ENCODE data around the gene ANKRD22.
A peak's percentile ranks its signal among the peaks of the same experiment; 100 is the strongest.

Gene ANKRD22

DNA sequence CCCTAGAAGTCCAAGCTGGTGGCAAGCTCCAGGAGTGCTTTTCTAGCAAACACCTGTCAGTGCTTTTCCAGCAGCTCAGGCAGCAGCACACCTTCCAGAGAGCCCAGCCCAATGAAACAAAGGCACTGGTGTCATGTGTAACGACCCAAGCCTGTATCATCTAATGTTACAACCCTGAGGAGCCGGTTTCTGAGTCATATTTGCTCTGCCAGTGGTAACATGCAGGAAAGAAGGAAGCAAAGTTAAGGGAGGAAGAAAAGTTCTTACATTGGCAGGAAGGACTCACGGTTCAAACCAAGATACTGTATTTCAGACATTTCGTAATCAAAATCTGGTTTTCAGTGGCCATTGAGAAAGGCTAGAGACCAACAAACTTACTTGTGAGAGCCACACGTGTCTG is at the start of gene ANKRD22:
Gene ANKRD22, minus strand, starts transcription at position 139 of the 400 bp plus-strand sequence. CDS start 237 bp downstream, outside the sequence.
- DNase-seq (ENCODE audit: low read depth) = peak; percentile 20

DNA sequence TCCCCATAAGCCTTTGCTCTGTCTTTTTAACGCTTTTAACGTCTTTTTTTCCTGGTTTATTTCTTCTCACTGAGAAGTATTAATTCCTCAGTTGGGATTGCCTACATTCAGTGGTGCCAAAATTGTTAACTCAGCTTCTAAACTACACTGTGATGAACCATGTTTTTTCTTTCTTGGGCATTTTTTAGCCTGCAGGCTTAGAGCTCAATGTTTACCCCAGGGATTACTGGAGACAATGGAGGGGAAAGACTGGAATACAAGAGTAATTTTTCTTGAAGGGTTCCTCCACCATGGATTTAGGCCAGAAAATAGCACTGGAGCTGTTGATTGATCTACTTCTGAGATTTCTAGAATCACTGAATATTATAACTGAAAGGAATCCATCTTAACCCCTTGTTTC is 48.2 kb upstream of the ANKRD22 start:
- no peak for DNase-seq (ENCODE audit: low read depth)

DNA sequence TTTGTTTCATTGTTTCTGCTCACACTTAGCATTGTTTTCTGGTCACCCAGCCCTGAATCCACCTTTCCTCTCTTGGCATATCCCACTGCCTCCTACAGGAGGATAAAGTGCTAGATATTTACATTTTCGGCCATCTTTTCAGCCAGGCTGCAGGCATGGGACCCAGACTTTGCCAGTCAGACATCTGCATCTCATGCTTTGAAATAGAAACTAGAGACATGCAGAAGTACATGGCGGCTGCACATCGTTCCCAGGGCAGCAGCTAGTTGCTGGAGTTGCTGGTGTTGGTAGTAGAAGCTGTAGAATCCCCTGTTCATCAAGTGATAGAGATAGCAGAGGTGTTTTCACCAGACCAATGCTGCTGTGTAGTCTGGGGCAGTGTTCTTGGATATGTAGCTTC is 47.1 kb upstream of the ANKRD22 start:
- DNase-seq (ENCODE audit: low read depth) = no peak

DNA sequence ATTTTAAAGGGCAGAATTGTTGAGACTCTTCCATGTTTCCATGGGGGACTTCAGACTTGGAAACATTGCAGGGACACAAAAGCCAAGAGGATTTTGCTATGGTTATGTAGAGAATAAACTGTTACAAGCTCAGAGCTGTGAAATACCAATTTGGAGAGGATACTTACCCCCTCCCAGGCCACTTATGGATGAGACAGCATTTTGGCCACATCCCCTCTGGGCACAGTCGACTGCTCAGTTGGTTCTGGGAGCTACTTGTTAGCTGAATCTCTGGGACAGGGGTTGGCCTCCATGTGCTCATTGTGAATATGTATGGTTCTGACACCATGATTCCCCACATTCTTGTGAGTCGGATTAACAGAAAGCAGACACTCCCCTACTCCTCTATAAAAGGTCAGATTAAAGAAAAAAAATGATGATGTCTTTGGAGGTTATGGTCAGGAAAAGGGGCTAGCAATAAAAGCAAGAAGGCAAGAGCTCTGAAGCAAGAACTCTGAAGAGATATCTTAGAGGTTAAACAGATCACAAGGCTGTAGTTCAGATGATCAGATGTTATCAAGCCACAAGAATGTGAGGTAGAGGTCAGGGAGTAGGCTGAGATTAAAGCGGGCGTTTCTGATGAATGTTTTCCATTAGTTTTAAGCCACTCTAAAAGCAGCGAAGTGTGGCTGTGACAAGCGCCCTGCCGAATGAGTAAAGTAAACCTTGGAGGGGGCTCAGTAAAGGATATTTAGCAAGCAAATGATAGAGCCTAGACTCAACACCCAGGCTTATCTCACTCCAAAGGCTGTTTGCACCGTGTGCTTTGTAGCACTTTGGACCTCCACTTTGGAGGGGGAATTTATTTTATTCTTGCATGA is 45.6 kb upstream of the ANKRD22 start:
- no peak for DNase-seq (ENCODE audit: low read depth)

DNA sequence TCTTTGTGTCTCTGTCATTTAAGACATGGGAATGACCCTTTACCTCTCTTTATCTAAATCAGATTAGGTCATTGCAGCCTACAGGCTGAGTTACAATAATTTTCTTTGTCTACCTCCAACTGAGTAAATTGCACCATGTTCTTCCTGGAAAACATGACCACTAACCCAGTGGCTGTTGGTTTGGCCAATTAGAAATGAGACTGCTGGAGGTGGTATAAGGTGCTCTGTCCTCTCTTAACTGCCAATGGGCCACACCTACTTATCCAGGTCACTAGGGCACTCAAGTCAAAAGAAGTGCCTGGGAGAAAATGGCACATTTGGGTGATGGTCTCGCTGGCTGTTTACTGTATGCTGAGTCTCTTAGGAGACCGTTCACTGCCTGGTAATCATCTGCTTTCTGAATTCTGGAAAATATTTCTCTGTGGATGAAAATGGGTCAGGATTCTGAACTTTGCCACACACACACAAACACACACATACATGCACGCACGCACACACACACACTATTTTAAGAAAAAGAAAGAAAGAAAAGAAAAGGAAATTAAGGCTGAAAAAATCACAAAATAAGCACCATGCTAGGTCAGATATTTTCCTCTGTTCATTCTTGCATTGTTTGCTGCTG is 44.8 kb upstream of the ANKRD22 start:
- DNase-seq (ENCODE audit: low read depth) = no peak

DNA sequence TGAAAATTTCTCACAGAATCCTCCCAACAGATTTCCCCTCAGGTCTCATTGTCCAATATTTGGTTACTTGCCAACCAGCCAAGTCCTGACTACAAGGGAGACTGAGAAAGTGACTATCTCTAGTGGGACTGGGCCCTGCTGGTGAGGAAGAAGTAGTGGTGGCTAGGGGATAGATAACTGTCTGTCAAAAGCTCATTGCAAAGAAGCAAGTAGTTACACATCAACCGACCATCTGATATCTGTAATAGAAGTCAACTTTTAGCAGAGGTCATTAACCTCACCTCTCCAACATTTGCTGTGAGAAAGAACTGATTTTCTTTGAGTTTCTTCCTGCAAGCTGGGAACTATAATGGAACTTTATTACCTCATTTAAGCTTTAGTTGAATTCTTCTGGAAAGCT is 43.6 kb upstream of the ANKRD22 start:
- DNase-seq (ENCODE audit: low read depth) = no peak

DNA sequence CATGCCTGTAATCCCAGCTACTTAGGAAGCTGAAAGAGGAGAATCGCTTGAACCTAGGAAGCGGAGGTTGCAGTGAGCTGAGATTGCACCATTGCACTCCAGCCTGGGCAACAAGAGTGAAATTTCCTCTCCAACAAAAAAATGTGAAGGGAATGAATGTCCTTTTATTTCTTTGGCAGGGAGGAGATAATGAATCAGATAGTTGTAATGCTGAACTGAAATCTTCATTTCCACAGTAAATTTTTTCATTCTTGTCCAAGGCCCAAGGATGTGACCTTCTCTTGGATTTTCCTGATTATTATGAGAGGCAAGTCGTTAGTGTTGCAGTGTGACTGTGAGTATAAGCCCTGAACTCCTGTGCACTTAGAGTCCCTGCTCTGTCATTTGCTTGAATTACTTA is 42.0 kb upstream of the ANKRD22 start:
- no peak for DNase-seq (ENCODE audit: low read depth)

DNA sequence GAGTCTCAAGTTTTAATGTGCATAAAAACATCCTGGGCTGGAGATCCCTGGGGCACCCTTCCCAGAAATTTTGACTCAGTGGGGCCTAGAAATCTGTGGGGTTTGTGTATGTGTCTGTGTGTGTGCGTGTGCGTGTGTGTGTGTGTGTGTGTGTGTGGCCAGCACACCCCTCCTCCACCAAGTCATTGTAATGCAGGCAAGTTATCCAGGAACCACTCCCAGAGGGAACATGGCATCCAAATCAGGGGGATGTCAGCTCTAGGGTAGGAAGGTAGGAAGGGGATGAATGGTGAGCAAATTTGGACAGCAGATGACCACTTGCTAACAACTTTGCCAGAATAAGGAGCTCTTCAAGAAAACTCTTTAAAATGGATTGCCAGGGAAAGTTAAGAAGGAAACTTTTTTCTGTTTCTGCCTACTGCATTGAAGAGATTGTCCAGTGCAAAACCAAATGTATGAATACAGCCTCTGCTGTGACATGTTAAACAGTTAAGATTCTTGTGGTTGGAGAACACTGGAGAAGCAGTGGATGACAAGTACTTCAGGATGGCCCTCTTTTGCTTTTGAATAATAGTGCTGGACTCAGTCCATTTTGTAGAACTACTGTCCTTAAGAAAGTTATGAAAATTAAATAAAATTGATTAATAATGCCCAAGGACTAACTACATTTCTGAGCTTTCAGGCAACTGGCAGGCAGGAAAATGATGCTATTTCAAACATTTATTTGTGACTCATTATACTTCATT is 40.8 kb upstream of the ANKRD22 start:
- DNase-seq (ENCODE audit: low read depth) = no peak

DNA sequence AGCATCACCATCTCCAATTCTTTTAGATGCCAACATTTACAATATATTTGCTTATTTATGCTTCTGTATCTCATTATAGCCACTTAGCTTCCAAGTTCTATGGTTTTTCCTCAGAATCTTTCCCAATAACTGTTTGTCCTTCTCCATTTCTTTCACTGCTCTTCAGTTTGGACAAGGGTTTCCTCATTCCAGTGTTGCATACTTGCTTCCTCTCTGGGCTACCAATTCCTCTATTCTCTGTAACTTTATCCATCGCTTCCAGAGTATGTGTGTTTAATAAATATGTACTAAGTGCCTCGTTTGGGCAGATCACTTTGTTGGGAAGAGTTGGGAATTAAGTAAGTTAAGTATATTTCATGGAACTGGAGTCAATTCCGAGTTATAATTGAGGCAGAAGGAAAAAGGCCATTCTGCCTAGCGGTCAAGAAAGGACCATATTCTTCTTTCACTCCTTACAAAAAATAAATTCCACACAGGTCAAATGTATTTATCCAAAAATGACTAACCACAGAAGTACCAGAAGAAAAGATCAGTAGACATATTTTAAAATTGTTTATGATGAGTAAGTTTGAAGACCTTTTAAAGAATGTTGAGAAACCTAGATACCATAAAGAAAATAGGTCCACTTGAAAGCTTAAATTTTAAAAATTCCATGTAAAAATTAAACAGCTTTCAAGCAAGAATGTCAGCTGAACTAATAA is 39.2 kb upstream of the ANKRD22 start:
- no peak for DNase-seq (ENCODE audit: low read depth)

DNA sequence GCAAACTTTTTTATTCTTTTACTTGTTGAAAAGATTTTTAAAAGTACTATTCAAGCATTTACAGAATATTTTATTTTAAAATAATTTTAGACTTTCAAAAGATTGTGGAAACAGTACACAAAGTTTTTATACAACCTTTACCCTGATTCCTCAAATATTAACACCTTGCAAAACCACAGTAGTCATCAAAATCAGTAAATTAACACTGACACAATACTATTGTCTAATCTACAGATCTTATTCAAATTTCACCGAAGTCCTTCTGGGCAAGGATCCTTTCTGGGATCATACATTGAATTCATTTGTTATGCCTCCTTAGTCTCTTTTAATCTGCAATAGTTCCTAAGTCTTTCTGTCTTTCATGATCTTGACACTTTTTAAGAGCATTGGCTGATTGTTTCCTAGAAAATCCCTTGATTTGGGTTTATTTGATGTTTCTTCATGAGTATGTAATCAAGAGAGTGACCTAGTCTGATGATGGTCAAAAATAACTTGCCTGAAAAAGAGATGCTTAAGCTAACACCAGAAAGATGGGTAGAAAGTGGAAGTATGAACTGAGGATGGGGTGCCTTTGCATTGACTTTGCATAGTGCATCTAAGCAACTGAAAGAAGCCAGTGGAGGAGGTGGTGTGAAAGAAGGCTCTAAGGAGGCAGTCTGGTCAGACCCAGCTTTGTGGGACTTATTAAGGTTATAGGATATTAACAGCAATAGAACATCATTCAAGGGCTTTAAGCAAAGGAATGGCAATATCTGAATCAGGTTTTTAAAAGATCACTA is 38.1 kb upstream of the ANKRD22 start:
- no peak for DNase-seq (ENCODE audit: low read depth)

DNA sequence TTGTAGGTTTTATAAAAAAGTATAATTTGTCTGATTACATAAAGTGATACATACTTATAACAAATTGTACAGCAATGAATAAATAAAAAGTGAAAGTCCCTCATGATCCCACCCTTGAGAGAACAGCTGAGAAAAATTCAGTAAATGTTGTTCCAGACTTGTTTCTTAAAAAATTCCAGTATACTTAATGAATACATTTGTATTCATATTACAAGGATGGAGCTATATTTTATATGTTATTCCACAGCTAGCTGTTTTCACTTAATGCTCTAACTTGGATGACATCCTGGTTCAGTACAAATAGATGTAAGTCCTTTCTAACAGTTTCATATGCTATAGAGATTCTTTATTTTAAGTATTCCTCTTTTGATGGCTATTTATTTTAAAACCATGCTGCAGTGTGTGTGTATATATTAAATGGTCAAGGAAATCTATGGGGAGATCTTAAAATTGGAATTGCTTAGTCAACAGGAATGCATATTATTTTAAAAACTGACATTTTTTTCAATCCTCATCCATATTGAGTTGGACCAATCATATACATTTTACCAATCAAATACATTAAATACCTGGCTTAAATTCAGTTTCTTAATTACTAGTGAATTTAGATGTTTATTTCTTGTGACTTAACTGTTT is 37.3 kb upstream of the ANKRD22 start:
- DNase-seq (ENCODE audit: low read depth) = no peak

DNA sequence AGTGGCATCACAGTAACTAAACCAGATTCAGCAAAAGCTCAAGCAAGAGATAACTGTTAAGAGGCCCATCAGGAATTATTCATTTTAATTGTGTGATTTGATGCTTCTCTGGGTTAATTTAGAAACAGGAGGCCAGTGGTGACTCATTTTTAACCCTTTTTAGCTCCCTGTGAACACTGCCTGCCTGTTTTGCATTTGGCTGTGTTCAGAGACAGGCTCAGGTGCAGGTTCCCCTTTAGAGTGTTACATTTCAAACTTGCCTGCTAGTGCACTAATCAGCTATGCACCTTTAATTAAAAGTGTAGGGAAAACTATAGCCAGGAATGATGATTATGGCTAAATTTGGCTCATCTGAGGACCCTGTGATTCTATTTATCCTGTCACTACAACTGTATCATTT is 34.9 kb upstream of the ANKRD22 start:
- DNase-seq (ENCODE audit: low read depth) = no peak

DNA sequence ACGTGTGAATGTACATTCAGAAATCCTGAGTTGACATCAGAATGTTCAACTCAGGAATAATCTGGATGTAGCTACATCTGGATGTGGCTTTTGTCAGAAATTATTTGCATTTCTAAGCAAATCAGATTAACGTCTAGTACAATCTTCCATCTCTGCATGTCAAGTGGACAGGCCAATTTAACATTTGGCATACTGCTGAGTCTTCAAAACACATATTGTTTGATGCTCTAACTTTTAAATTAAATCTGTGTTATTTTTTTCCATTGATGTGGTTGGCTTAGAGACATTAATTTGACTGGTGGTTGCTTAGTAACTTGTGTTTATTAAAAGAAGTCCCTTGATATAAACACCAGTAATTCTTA is 31.8 kb upstream of the ANKRD22 start:
- no peak for DNase-seq (ENCODE audit: low read depth)

DNA sequence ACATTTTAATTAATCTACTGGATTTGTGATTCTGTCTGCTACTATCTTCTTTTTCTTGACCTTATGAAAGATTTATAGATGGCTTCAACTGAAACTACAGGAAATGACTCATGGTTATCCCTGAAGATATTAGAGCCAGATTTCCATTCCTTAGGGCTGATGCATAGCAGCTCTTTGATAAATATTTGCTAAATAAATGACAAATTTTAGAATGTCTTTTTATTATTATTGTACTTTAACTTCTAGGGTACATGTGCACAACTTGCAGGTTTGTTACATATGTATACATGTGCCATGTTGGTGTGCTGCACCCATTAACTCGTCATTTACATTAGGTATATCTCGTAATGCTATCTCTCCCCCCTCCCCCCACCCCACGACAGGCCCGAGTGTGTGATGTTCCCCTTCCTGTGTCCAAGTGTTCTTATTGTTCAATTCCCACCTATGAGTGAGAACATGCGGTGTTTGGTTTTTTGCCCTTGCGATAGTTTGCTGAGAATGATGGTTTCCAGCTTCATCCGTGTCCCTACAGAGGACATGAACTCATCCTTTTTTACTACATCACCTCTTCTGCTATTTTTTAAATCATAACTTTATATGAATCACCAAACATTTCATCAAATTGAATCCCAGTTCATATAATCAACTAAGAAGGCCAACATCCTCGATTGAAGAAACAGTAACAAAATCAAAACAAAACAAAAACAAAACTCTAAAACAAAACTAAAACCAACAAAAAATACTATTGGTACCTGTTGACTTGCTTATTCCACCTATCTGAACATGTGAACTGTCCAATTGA is 31.2 kb upstream of the ANKRD22 start:
- DNase-seq (ENCODE audit: low read depth) = peak; percentile 61

DNA sequence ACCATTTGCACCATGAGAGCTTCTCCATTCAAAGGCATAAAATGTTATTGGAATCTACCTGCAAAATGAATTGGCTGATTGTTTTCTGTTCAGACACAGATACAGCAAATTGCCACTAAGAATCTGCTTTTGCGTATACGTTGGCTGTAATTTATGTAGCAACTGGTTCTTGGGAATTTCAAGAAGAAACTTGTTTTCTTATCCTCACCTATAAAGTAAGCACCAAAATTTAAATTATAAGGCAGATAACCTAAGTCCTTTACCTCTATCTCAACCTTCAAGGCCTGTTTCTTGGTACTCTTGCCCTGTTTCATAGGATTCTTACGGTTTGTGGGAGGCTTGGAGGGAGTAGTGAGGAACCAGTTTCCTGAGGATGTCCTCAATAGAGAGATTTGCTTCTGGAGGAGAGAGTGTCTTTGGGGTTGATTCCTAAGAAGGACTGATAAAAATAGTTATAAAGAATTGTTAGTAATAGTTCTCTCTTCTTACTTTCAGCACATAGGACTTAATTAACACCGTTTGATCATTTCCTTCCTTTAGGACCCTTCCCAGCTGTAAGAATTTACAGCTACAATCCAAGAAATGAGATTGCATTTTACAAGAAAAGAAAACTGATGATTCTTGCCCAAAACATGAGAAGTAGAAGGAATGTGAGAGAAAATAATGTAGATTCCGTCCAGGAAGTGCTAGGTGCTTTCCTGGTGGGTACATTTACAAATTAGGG is 30.4 kb upstream of the ANKRD22 start:
- no peak for DNase-seq (ENCODE audit: low read depth)

DNA sequence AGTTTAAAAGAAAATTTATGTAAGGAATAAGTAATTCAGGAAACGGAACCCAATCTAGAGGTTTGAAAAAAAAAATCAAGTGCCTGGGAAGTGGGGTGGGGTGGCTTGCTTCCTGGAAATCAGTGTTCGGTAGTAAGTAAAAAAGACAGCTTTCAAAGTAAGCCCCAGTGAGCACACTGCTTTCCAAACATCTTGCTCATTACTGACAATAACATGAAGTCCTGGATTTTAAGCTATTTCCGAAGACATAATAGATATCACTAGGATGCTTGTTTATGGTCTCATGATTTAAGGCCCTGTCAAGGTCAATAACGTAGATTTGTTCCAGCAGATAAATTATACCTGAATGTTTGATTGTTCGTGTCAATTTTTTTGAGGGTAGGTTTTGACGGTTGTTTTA is 29.7 kb upstream of the ANKRD22 start:
- DNase-seq (ENCODE audit: low read depth) = no peak

DNA sequence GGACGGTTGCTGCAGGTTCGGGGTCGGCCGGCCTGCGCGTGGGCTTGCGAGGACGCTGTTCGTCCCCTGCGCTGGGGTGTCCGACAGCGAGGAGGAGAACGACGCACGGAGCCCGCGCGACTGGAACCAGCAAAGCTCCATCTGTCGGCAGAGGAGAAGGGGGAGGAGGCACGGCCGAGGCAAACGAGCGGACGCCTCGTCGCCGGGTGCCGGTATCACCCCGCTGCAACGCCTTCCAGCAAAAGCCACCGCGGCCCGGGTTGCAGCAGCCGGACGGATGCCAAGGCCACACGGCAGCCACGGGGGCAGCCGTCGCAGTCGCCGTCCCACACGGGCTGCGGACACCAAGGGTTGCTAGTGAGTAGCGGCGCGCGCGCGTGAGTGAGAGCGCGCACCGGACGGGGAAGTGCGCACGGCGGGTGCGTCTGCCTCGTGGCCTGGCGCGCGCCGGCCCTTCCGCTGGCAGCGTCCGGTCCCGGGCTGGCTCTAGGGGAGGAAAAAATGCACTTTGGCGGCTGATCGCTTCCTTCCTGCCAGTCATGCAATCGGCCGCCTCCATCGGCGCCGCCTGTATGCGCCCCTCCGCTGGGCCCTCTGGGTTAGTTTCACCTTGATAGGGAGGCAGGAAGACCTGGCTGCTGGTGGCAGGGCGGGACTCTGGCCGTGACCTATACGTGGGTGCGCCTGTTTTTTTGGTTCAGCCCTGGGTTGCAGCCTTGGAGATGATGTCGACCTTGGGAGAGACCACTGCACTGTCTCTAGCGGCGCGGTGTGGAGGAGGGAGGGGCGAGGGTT is 28.8 kb upstream of the ANKRD22 start:
- peak; percentile 64 for DNase-seq (ENCODE audit: low read depth)

DNA sequence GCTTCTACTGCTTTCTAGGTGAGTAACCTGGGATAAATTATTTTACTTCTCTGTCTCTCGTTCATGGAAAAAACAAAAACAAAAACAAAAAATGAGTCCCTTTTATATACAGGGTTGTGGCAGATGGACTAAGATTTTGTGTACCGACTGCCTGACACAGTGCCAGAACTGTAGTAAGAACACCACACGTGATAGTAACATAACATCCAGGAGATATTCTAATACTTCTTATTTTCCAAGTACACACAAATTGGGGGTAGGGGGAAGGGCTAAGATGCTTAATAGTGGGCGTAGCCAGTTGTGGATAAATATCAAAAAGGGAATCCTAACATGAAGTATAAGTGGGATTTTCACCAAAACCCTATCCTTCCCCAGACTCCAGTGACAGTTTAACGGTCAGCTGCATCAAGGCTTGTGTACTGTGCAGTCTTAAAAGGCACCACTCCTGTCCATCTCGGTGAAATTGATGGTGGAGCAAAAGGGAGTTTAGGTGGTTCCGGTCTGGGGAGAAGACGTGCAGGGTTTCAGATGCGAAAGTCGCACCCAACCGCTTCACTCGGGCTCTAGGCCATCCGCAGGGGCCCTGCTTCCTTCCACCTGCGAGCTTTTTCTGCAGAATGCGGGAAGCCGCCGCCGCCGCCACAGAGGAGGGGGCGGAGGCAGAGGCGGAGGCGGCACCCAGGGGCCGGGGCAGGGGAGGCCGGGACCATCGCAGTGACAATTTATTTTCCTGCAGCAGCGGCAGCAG is 28.1 kb upstream of the ANKRD22 start, which contains the start of gene STAMBPL1:
Gene STAMBPL1, plus strand, starts transcription at position 712 of the 748 bp plus-strand sequence. CDS start 21,464 bp downstream, outside the sequence.
- DNase-seq (ENCODE audit: low read depth) = no peak
